Measurements from ENCODE around the gene DENND4B. TPM values are rescaled to one million over a fixed set of nuclear protein-coding genes. Genes with fewer than 3 reads are reported as not detected.

Gene DENND4B
- total and polyA plus RNA-seq, 2 of the 4 experiments (the other 2 are of a cell fraction) = 1.8 to 25.2 TPM

DNA sequence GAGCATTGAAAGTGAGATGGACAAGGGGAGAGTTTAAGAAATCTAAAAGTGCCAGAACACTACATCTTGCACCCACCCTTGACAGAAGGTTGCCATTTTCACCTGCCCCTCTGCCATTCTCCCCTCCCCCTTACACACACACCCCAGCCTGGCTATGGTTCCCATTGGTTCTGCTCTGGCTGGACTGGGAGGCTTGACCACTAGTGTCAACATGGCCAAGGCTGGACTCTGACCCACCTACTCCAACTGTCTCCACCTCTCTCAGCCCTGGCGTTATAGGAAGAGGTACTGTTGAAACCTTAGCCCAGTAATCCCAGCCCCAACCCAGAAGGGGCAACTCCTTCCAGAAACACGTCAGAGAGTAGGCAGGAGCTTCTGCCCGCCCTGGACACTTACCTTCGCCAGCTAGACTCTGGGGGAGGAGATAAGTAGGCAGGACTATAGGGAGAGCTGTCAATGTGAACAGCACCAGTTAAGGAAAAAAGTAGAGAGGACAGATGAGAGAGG lies 7.4 kb upstream of the DENND4B start:
- H4K8ac ChIP-seq (ENCODE audit: low read depth in 2 of 2, low read length in 2 of 2) = no peak overlapping the region
- ATAC-seq (ENCODE audit: low read depth) (no peak), DNase-seq (no peak)
- H3K14ac ChIP-seq (replicated peaks; ENCODE audit: low read depth, low read length) = no peak overlapping the region
- H4K91ac ChIP-seq (ENCODE audit: insufficient read depth, low read depth, low read length) = no peak overlapping the region
- H3K23ac ChIP-seq (ENCODE audit: low read depth, low read length) = no peak overlapping the region
- whole genome bisulfite sequencing, 2 experiments (ENCODE audit: extremely low coverage in 2 of 2, insufficient read length in 1 of 2) = no CpG with 5 or more reads among the region's 4 CpGs
- no peak overlapping the region for H3K4me2 ChIP-seq (ENCODE audit: low read depth, low read length)
- H3K9me3 ChIP-seq (ENCODE audit: control insufficient read depth, insufficient read depth, low read length) = no peaks in the 10 kb centered on the region
- ChIA-PET POLR2A (ENCODE audit: unreplicated experiment) (no interaction called here), CTCF (no interaction called here)
- peaks cover 24 to 59% of the 10 kb centered on the region in 2 experiments for H3K79me1 ChIP-seq (ENCODE audit: low read depth in 1 of 2, low read length in 2 of 2)
- no peak overlapping the region for H2AK5ac ChIP-seq (ENCODE audit: low read depth, low read length)
- dilution Hi-C loops (cut with HindIII; ENCODE audit: low sequenced_read_pairs, unreplicated experiment) = no loop called here
- H4K20me1 ChIP-seq (ENCODE audit: insufficient read depth, low read length) = peaks cover 41% of the 10 kb centered on the region
- H3K18ac ChIP-seq (ENCODE audit: low read depth, low read length) = no peak overlapping the region
- no peak overlapping the region for H2AFZ ChIP-seq (replicated peaks; ENCODE audit: low read length, poor library complexity)
- intact Hi-C loops (cut with micrococcal nuclease) = no loop called here
- H2BK20ac ChIP-seq (ENCODE audit: low read depth, low read length) = no peak overlapping the region
- BruUV-seq (replicated peaks) = no TSS peak
- H2BK120ac ChIP-seq (ENCODE audit: low read depth, low read length) = no peak overlapping the region
- H2BK5ac ChIP-seq (ENCODE audit: low read depth, low read length, poor library complexity, severe bottlenecking) = no peak overlapping the region
- H3K27me3 ChIP-seq (ENCODE audit: control insufficient read depth, insufficient read depth, low read length) = no peaks in the 10 kb centered on the region
- TF ChIP-seq, protein P1, sequence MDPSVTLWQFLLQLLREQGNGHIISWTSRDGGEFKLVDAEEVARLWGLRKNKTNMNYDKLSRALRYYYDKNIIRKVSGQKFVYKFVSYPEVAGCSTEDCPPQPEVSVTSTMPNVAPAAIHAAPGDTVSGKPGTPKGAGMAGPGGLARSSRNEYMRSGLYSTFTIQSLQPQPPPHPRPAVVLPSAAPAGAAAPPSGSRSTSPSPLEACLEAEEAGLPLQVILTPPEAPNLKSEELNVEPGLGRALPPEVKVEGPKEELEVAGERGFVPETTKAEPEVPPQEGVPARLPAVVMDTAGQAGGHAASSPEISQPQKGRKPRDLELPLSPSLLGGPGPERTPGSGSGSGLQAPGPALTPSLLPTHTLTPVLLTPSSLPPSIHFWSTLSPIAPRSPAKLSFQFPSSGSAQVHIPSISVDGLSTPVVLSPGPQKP (IDR thresholded peaks at IDR 0.05; ENCODE audit: borderline replicate concordance, low read depth, low read length) = no peak
- TF ChIP-seq MAZ (IDR thresholded peaks at IDR 0.05; ENCODE audit: borderline replicate concordance, low read depth, low read length) = no peak
- no peak for TF ChIP-seq SMC3 (IDR thresholded peaks at IDR 0.05; ENCODE audit: low read depth, low read length)
- TF ChIP-seq BHLHE40 (IDR thresholded peaks at IDR 0.05; ENCODE audit: low read depth, low read length) = no peak
- no peak for TF ChIP-seq CEBPB (IDR thresholded peaks at IDR 0.05; ENCODE audit: low read depth, low read length)
- TF ChIP-seq CHD1 (IDR thresholded peaks at IDR 0.05; ENCODE audit: low read depth, low read length) = no peak
- TF ChIP-seq, protein P2, sequence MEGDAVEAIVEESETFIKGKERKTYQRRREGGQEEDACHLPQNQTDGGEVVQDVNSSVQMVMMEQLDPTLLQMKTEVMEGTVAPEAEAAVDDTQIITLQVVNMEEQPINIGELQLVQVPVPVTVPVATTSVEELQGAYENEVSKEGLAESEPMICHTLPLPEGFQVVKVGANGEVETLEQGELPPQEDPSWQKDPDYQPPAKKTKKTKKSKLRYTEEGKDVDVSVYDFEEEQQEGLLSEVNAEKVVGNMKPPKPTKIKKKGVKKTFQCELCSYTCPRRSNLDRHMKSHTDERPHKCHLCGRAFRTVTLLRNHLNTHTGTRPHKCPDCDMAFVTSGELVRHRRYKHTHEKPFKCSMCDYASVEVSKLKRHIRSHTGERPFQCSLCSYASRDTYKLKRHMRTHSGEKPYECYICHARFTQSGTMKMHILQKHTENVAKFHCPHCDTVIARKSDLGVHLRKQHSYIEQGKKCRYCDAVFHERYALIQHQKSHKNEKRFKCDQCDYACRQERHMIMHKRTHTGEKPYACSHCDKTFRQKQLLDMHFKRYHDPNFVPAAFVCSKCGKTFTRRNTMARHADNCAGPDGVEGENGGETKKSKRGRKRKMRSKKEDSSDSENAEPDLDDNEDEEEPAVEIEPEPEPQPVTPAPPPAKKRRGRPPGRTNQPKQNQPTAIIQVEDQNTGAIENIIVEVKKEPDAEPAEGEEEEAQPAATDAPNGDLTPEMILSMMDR (conservative IDR thresholded peaks at IDR 0.05; ENCODE audit: low read depth, low read length) = no peak
- TF ChIP-seq RAD21 (IDR thresholded peaks at IDR 0.05; ENCODE audit: low read length) = no peak
- no peak for TF ChIP-seq FOS (IDR thresholded peaks at IDR 0.05; ENCODE audit: low read depth, low read length)
- TF ChIP-seq POLR2A (IDR thresholded peaks at IDR 0.05; ENCODE audit: low read depth, low read length) = no peak
- TF ChIP-seq MXI1 (IDR thresholded peaks at IDR 0.05; ENCODE audit: borderline replicate concordance, low read depth, low read length) = no peak
- no peak for TF ChIP-seq NFE2L2 (IDR thresholded peaks at IDR 0.05; ENCODE audit: low read depth, low read length)
- no peak for TF ChIP-seq RCOR1 (IDR thresholded peaks at IDR 0.05; ENCODE audit: insufficient replicate concordance, low read length)
- H3K4me1 ChIP-seq (ENCODE audit: control insufficient read depth, insufficient read depth, low read length) = peaks cover 11% of the 10 kb centered on the region; the same call in 1 of the 2 replicates
- peaks cover 14% of the 10 kb centered on the region; the same call in 1 of the 2 replicates for H3K9me1 ChIP-seq (ENCODE audit: insufficient read depth, low read length)
- no peak overlapping the region for H3K56ac ChIP-seq (ENCODE audit: extremely low read depth, insufficient read depth, low read length)
- H3K9ac ChIP-seq (ENCODE audit: low read depth, low read length) = no peak overlapping the region
- in situ Hi-C loops (cut with MboI; ENCODE audit: low sequenced_read_pairs) = loop anchor here (25.0 kb wide), 1 partner anchor 417 kb away; the partner anchor contains the start of genes S100A3, S100A4, S100A5 and S100A6
- H3K36me3 ChIP-seq (ENCODE audit: control insufficient read depth, insufficient read depth, low read length) = peaks cover 38% of the 10 kb centered on the region
- no peak overlapping the region for H3K27ac ChIP-seq (ENCODE audit: insufficient read depth, low read length)
- H3K4me3 ChIP-seq (ENCODE audit: insufficient read depth, low read depth, low read length) = no peak overlapping the region
- no peak overlapping the region for H3K4ac ChIP-seq (ENCODE audit: low read depth, low read length)
- no peak overlapping the region for H2BK15ac ChIP-seq (ENCODE audit: low read depth, low read length)
- H2AK9ac ChIP-seq (replicated peaks; ENCODE audit: low read depth, low read length, poor library complexity) = no peak overlapping the region
- H4K5ac ChIP-seq (ENCODE audit: low read depth, low read length) = no peak overlapping the region
